ACC112 (cell line): ENCODE results near the gene EEIG1.

Source experiments
- H2AFZ ChIP-seq: fragments of 200-600 bp; sonication (generic); one replicate; pipeline ENCODE4 v1.6.0; 2017; ENCODE audit warnings: antibody characterized with exemption, low read length; ENCODE audit not compliant: unreplicated experiment
- H3K27ac ChIP-seq: fragments of 200-600 bp; sonication (generic); 2 replicates; pipeline ENCODE4 v1.5.1; 2014; ENCODE audit warnings: low read depth, mild to moderate bottlenecking, antibody characterized with exemption, low read length, moderate library complexity
- H3K27me3 ChIP-seq: fragments of 200-600 bp; sonication (generic); 2 replicates; pipeline ENCODE4 v1.6.1; 2014; ENCODE audit warnings: mild to moderate bottlenecking, antibody characterized with exemption, low read length, moderate library complexity, mixed read lengths; ENCODE audit not compliant: insufficient read depth
- H3K36me3 ChIP-seq: fragments of 200-600 bp; sonication (generic); 2 replicates; pipeline ENCODE4 v1.6.1; 2016; ENCODE audit warnings: mild to moderate bottlenecking, antibody characterized with exemption, low read length, moderate library complexity, mixed read lengths; ENCODE audit not compliant: insufficient read depth
- H3K4me1 ChIP-seq: fragments of 200-600 bp; sonication (generic); one replicate; pipeline ENCODE4 v1.6.1; 2016; ENCODE audit warnings: low read length, mixed read lengths; ENCODE audit not compliant: insufficient read depth, unreplicated experiment, control insufficient read depth
- H3K4me3 ChIP-seq: fragments of 200-600 bp; sonication (generic); 2 replicates; pipeline ENCODE4 v1.5.1; 2014; ENCODE audit warnings: mild to moderate bottlenecking, low read depth, low read length
- H3K79me2 ChIP-seq: fragments of 200-600 bp; sonication (generic); one replicate; pipeline ENCODE4 v1.6.0; 2016; ENCODE audit warnings: low read length; ENCODE audit not compliant: control insufficient read depth, unreplicated experiment, insufficient read depth

EEIG1 gene

GRCh38 chr9:127967151-127967809 is 13.5 kb downstream of the EEIG1 start:
- H2AFZ ChIP-seq = no peak overlapping the region
- H3K4me3 ChIP-seq = no peak overlapping the region
- H3K79me2 ChIP-seq = peaks cover 35% of the 10 kb centered on the region
- H3K27ac ChIP-seq = no peak overlapping the region
- H3K36me3 ChIP-seq = no peaks in the 10 kb centered on the region
- peaks cover 61% of the 10 kb centered on the region for H3K4me1 ChIP-seq
- no peaks in the 10 kb centered on the region for H3K27me3 ChIP-seq

DNA sequence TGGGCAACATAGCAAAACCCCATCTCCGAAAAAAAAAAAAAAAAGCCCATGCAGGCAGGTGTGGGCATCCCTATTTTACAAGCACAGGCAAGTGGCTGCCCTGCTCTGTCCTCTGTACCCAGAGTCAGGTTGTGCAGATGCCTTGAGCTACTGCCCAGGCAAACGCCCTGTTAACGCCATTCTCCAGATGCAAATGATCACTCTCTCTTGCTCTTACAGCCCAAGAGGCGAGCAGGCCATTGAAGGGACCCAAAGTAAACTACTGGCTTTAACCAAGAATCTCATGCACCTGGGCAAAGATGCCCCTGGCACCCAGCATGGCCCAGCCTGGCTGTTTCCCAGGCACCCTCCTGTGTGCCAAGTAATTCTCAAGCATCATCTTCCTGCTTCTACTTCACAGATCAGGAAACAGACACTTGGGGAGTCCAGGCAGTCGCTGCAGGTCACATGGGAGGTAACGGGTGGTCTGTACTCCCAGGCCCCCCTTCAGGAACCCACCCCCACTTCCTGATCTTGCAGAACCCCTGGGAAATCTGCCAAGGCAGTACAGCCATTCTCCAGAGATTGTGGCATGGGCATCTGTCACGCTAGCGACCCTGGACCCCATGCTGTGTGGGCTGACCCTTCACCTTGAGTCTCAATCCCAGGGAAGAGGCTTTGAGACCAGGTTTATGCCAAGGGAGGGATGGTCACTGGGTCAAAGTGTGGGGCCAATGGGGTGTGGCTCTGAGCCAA is 14.2 kb downstream of the EEIG1 start:
- peak overlapping the region; percentile 72 for H3K27ac ChIP-seq
- no peak overlapping the region for H2AFZ ChIP-seq
- peaks cover 28% of the 10 kb centered on the region for H3K79me2 ChIP-seq
- H3K36me3 ChIP-seq = no peaks in the 10 kb centered on the region
- peaks cover 63% of the 10 kb centered on the region for H3K4me1 ChIP-seq
- no peaks in the 10 kb centered on the region for H3K27me3 ChIP-seq
- H3K4me3 ChIP-seq = no peak overlapping the region

- no peaks in the 10 kb centered on the region for H3K36me3 ChIP-seq
- H3K79me2 ChIP-seq = peaks cover 27% of the 10 kb centered on the region
- H3K27me3 ChIP-seq = no peaks in the 10 kb centered on the region
- H2AFZ ChIP-seq = no peak overlapping the region
- 0 out of 2 replicates have a peak overlapping the region, but pooled peaks have one; percentile 6 for H3K4me3 ChIP-seq
- peaks cover 63% of the 10 kb centered on the region for H3K4me1 ChIP-seq
- peak overlapping the region; percentile 72 for H3K27ac ChIP-seq
These were observed 14.8 kb downstream of the EEIG1 start for GRCh38 chr9:127965953-127966352.

GRCh38 chr9:127963359-127964064 is 17.3 kb downstream of the EEIG1 start:
- Histone ChIP-seq H2AFZ (no peak overlapping the region), H3K27ac (no peak overlapping the region), H3K79me2 (peaks cover 27% of the 10 kb centered on the region), H3K4me3 (no peak overlapping the region), H3K27me3 (no peaks in the 10 kb centered on the region), H3K4me1 (peaks cover 50% of the 10 kb centered on the region), H3K36me3 (no peaks in the 10 kb centered on the region)

DNA sequence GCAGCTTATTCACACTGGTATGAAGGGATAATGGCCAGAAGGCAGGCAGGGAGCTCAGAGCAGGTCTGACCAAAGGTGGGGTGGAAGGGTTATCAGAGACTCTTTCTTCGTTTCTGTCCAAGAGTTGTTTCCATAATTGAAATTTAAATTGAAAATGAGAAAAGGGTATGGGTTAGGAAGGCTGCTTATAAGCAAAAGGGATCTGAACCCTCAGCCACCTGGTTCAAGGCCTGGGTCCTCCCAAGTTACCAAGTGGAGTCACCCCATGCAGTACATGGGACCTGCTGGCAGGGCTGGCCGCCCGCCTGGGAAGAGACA is 17.8 kb downstream of the EEIG1 start:
- no peaks in the 10 kb centered on the region for H3K27me3 ChIP-seq
- H3K79me2 ChIP-seq = peaks cover 23% of the 10 kb centered on the region
- no peak overlapping the region for H2AFZ ChIP-seq
- H3K27ac ChIP-seq = no peak overlapping the region
- H3K4me1 ChIP-seq = peaks cover 45% of the 10 kb centered on the region
- H3K36me3 ChIP-seq = no peaks in the 10 kb centered on the region
- H3K4me3 ChIP-seq = no peak overlapping the region

GRCh38 chr9:127962278-127962677 is 18.5 kb downstream of the EEIG1 start:
- Histone ChIP-seq H3K36me3 (no peaks in the 10 kb centered on the region), H2AFZ (no peak overlapping the region), H3K27ac (no peak overlapping the region), H3K79me2 (peaks cover 18% of the 10 kb centered on the region), H3K4me3 (no peak overlapping the region), H3K27me3 (no peaks in the 10 kb centered on the region), H3K4me1 (peaks cover 38% of the 10 kb centered on the region)

DNA sequence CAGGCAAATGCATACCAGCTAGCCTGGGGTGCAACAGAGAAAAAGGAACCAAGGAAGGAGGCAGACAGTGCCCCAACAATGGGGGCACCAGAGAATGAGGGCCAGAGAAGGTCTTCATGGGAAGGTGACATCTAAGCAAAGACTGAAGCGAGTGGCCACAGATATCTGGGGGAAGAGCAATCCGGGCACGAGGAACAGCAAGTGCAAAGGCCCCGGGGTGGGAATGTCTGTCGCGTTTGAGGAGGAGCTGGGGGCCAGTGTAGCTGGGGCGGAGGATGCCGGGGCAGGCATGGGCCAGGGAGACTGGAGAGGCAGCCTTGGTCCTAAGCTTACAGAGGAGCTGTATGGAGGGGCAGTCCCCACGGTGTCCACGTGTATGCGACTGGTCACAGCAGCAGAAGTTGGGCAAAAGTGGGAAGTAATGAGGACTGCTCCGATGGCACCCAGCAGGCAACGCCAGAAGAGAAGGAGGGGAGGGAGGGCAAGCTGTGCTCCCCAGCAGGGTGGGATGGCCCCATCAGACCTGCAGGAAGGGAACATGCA is 19.1 kb downstream of the EEIG1 start:
- H3K36me3 ChIP-seq = no peaks in the 10 kb centered on the region
- no peak overlapping the region for H3K4me3 ChIP-seq
- H3K27me3 ChIP-seq = no peaks in the 10 kb centered on the region
- H3K4me1 ChIP-seq = peaks cover 32% of the 10 kb centered on the region
- peaks cover 13% of the 10 kb centered on the region for H3K79me2 ChIP-seq
- H2AFZ ChIP-seq = no peak overlapping the region
- H3K27ac ChIP-seq = no peak overlapping the region

GRCh38 chr9:127961155-127961490 is 19.7 kb downstream of the EEIG1 start:
- Histone ChIP-seq H3K36me3 (no peaks in the 10 kb centered on the region), H3K27ac (no peak overlapping the region), H3K27me3 (no peaks in the 10 kb centered on the region), H3K4me1 (peaks cover 26% of the 10 kb centered on the region), H3K4me3 (no peak overlapping the region), H3K79me2 (peaks cover 10% of the 10 kb centered on the region), H2AFZ (no peak overlapping the region)

GRCh38 chr9:127960410-127961154 is 20.2 kb downstream of the EEIG1 start:
- H3K79me2 ChIP-seq = peaks cover 10% of the 10 kb centered on the region

DNA sequence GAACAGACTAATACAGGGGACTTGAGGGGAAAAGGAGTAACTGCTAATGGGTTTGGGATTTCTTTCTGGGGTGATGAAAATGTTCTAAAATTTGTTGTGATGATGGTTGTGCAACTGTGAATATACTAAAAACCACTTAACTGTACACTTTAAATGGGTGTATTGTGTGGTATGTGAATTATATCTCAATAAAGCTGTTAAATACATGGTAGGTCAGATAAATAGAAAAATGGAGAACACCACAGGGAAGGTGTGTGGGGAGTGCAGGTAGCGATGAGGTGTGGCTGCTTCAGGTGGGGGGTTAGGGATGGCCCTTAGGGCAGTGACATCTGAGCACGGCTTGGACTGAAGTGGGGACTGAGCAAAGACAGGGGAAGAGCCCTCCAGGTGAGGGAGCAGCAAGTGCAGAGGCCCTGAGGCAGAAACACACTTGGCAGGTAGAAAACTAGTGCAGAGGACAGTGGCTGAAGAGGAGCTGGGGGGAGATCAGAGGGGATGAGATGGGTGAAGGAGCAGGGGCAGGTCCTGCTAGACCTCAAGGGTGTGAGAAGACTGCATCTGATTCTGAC is 20.9 kb downstream of the EEIG1 start:
- Histone ChIP-seq H3K4me3 (no peak overlapping the region), H3K27ac (no peak overlapping the region), H3K27me3 (no peaks in the 10 kb centered on the region), H2AFZ (no peak overlapping the region), H3K79me2 (peaks cover 6% of the 10 kb centered on the region), H3K4me1 (peaks cover 26% of the 10 kb centered on the region), H3K36me3 (no peaks in the 10 kb centered on the region)

More at GRCh38 chr9:127960410-127961154, 20.2 kb downstream of the EEIG1 start:
- Histone ChIP-seq H3K4me1 (peaks cover 26% of the 10 kb centered on the region), H2AFZ (no peak overlapping the region), H3K27me3 (no peaks in the 10 kb centered on the region), H3K36me3 (no peaks in the 10 kb centered on the region), H3K27ac (no peak overlapping the region), H3K4me3 (no peak overlapping the region)
